ENCODE results near the gene RFX3.

The RFX3 gene

DNA sequence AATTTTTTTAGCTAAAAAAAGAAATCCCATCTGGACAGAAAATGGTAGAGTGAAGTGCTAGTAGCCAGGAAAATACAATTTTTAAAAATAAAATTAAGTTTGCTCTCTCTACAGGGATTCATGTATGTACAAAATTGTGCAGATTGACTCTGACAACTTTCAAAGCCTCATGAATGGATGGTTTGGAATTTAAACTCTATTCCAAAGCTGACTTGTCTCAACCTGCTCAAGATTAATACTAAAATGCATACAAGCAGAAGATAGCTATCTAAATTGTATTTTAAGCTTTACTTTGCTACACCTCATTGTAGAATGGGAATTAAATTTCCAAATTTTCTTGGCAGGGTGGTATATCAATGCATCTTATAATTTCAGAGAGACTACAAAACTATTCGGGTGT, 257.6 kb downstream of the RFX3 start:
- no peak for DNase-seq

- DNase-seq: no peak
Observed at GRCh38 chr9:3263698-3264097, 262.1 kb downstream of the RFX3 start.

DNA sequence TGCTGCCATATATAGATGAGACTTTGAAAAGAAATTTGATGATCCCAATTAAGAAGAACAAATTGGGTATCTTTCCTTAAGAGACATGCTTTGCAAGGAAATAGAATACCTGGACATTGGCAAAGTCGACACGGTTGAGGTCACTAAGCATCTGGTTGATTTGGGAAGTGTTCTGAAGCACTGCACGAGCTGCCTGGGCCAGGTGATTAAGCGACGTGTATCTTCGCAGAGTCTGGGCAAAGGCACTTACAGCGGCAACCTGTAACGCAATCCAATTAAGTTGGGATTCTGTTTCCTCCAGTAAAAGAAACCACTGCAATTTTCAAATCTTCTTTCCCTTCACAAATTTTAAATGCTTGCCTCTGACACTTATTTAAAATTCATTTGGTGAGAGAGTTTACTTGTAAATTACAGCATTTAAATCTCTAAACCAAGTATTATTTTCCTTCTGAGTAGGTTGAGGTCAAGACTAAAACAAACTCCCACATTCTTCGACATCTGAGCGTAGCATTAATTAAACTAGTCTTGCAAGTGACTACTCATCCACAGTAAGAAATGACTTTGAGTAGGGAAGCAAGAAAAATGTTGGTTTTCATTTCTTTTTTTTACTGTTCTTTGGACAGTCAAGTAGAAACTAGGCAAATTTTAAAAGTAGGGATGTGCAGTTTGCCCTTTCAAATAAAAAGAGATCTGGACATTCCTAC, 262.8 kb downstream of the RFX3 start:
- DNase-seq: no peak

- no peak for DNase-seq
Observed at GRCh38 chr9:3261484-3261883, 264.3 kb downstream of the RFX3 start.

DNA sequence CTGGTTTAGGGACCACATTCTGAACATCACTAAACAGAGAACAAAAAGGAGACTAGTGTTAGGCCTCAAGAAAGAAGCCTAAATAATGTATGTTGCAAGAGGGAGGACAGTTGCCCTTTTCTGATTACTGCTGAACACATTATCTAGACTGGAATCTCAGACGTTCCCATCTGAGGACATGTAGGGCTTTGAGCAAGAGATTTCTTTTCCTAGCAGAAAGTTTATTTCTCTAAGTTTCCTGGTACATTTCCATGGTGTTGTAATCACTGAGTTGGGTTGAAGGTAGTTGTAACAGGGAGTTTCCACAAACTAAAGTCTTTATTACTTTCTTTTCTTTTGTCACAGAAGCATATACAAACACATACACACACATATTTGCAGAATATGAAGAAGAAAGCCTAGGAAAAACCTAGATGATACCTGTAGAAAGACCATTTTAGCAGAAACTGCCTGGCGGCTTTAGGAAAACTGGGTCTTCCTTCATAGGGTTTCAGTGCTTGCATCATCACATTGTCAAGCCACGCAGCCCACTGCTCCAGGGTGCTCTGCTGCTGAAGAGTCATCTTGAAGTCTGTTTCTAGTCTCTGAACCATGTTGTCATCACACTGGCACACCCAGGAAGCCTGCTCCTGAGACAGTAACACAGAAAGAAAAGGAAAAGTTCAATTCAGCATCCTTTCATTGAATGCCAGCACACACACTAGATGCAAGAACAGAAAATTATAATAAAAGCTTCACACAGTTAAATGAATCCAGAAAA, 269.1 kb downstream of the RFX3 start:
- DNase-seq: no peak

GRCh38 chr9:3251309-3251708, 274.5 kb downstream of the RFX3 start:
- no peak for DNase-seq

GRCh38 chr9:3250741-3251140, 275.1 kb downstream of the RFX3 start:
- DNase-seq: no peak

DNA sequence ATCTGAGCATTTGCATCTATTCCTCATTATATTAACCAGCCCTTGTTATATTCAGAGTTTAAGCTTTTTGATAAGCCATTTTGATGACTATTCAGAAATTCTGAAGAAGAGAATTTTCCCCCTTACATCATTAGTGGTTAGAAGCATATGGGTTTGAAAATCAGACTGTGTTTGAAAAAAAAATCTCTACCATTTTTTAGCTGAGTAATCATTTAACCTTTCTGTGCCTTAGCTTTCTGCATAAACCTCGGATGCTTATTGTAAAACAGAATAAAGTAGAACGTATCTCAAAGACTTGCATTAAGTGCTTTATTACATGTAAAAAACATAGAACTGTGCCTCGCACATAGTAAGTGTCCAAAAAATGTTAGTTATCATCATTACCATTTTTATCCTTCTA, 278.6 kb downstream of the RFX3 start:
- DNase-seq: no peak

GRCh38 chr9:3246241-3246640, 279.6 kb downstream of the RFX3 start:
- no peak for DNase-seq

GRCh38 chr9:3244963-3245653, 280.7 kb downstream of the RFX3 start:
- no peak for DNase-seq

GRCh38 chr9:3243683-3244082, 282.1 kb downstream of the RFX3 start:
- DNase-seq: no peak

GRCh38 chr9:3241290-3241689, 284.5 kb downstream of the RFX3 start:
- no peak for DNase-seq

DNA sequence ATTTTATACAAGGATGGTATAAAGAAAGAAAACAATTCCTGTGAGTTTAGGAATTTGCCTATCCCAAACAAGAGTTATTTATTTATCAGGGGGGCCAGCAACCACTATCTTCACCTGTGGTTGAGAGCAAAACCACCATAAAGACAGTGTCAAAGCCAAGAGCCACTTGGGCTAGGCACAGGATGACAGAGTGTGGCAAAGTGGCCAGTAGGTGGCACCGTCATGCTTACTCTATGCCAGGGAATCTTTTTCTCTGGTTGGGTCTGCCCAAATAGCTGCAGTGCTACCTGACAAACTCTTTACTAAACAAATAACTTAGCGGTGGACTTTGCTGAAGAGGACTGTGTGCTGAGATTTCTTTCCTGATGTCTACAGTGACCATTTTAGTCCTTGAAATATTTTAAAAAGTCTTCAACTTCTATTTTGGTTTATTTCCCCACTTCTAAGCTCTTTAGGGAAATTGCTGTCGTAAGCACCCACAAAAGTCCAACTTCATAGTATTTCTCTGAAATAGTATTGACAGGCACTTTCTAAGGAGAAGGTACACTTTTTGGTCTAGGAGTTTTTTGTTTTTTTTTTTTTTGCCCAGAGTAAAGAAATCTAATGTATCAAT, 285.0 kb downstream of the RFX3 start:
- peak; percentile 66 for DNase-seq

DNA sequence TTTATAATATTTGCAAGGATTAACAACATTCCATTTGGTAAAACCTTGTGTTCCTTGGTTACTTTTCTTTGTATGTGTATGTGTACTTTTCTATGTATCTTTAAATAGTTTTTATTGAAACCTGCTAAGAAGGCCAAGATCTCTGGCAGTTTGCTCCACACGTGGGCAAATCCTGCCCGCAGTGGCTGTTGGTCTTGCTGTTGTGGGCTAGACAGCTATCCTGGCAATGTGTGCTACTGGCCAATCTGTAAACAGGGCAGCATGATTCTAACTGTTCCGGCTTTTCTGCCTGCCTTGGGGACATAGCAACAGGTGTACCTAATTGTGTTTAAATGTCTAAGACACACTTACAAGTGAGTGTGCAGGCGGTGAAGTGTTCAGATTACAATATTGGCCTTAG, 286.6 kb downstream of the RFX3 start:
- DNase-seq: no peak

DNA sequence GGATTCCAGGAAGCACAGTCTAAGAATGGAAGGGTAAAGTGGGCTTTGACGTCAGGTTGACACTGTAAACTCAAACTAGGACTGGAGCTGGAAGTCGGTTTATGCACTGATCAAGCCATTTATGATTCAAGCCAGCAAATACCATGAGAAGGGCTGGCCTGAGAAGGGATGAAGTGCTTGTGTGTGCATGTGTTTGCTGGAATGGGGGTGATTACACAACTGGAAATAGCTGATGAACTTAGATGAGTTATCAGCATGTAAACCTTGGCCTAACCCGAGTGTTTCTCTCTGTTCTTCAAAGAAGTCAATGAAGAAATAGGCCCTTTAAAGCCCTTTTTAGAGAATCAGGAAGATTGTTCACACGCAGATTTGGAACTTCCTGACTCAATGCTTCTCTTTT, 287.6 kb downstream of the RFX3 start:
- no peak for DNase-seq

DNA sequence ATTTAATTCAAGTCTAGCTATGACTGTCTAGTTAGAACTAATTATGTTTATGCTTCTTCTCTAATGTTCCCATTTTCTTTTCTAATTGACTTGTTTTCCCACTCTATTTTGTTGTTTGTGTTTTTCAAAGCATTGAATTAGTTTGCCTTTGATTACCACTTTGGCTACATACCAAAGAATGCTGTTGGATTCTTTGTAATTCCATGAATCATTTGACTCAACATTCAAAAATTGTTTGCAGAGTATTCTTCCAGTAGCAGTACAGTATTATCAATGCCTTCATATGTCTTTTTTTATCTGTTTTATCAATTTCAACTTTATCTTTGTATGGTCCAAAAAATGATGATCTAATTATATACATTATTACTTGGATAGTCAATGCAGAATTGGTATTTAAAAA, 288.7 kb downstream of the RFX3 start:
- DNase-seq: no peak

DNA sequence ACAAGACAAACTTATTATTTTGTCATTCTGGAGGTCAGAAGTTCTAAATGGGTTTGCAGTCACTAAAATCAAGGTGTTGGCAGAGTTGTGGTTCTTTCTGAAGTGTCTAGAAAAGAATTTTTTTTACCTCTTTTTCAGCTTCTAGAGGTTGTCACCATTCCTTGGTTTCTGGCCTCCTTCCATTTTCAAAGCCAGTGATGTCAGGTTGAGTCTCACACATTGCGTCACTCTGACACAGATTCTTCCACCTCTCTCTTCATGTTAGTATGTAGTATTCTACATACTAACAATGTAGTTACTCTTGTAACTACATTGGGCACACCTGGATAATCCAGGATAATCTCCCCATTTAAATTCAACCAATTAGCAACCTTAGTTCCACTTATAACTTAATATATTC, 290.3 kb downstream of the RFX3 start:
- DNase-seq: no peak

DNA sequence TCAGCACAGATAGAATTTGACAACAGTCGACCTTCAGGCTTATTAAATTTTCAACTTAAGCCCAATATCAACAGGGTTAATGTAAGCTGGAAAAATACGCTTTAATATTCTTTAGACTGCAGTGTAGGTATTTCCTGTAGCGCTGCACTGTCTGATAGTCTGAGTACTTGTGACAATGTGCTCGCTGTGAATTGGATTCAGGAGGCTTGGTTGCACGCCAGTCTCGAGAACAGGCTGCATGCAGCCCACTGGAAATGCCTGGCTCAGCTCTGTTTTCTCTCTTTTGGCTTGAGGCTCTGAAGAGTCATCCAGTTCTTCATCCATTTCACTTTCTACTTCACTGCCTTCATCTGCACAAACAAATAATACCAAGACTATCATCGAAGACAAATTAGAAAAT, 300.9 kb downstream of the RFX3 start:
- no peak for DNase-seq

- DNase-seq: no peak
Observed at GRCh38 chr9:3215658-3216057, 310.1 kb downstream of the RFX3 start.

DNA sequence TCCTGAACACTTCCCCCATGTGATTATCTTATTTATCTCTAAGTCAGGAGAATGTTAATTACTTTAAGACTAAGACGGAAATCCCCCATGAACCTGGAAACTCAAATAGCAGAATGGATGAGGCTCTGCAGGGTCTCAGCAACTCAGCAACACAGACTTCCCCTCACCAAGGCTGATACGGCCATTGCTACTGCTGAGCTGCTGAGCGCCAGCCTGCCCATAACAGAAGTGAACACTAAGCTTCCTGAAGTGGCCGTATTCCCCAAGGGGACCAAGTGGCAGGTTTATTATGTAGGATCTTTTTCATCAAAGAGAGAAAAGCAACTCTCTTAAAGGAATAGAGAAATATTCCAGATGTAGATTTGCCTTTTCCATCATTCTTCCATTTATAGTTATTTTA, 311.1 kb downstream of the RFX3 start:
- DNase-seq: no peak

DNA sequence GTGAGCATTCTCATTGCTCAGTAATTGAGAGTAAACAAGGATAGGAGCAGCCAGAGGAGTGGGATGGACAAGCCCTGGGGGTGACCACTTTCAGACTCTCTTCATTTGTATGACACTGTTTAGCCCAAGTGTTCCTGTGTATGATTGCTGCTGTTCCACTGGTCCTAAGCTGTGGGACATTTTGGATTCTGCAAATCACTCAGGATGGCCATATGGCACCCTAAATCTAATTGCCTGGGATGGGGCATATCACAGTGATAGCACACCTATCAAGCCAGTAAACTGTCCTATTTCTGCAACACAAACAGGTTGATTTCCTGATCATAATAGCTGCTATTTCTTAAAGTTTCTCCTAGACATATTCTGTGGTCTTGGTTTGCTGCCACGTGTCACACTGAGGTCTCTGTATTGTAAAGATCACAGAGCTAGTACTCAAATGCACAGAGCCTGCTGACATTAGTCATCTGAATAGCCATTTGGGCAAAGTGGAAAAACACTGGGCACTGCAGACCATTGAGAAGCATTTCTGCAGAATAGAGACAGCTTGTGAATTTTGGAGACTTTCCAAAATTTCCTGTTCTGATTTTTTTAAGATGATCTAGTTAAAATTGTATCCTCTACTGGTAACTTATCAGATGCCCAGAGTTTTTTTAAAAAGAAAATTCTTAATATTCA, 320.2 kb downstream of the RFX3 start:
- DNase-seq: no peak

DNA sequence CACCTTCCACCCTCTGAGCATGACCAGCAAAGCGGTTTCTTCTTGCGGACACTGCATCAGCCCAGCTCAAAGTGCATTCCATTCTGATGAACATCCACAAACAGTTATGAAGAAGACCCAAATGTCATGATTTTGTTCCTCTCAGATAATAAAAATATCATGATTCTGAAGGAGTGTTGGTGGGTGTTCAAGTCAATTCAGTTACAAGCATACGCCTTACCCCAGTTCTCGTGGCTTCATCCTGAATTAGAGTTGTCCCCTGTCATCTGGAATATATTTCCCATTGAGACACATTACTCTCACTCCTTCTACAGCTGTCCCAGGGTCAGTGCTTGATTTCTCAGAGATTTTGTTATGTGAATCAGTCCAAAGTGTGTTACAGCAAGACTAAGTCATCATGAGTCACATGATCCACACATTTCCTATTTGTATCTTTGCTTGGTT, 325.4 kb downstream of the RFX3 start:
- DNase-seq: no peak

DNA sequence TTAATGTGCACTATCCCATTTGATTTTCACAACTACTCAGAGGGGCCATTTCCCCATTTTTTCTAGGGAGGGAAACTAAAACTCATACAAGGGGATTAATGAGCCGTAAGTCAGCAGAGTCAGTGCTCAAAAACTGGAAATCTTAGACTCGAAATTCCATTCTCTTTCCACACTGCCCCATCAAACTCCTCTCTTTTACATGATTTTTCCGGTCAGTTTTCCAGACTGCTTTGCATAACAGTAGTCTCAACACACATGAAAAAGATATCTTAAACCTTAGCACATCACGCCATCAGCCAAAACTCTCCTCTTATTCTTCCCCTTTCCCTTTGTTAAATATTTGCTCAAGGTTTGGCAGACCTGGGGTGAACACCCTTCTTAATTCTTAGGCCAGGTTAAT, 332.0 kb downstream of the RFX3 start:
- no peak for DNase-seq

Data from NCI-H510A treated with DMSO at 0.1 percent for 48 hours (cell line).